GM12878 (cell line): ENCODE measurements around the gene SELENOS. TPM values are rescaled to one million over a fixed set of nuclear protein-coding genes. Genes with fewer than 3 reads are reported as not detected.

Experiments
- CHD2 ChIP-seq: IDR thresholded peaks from 2 replicates; pipeline ENCODE4 v1.6.1; 2011; ENCODE audit warnings: low read depth, low read length, improper control_type of control experiment, borderline replicate concordance
- CHD4 ChIP-seq: fragments of 200-600 bp; sonication (generic); IDR thresholded peaks from 2 replicates; pipeline ENCODE4 v1.6.1; 2016; ENCODE audit warnings: mild to moderate bottlenecking
- FOS ChIP-seq: IDR thresholded peaks from 3 replicates; pipeline ENCODE4 v1.6.1; 2011; ENCODE audit warnings: borderline replicate concordance; ENCODE audit not compliant: insufficient read length; ENCODE audit errors: extremely low read depth
- GATAD2B ChIP-seq: fragments of 450-650 bp; conservative IDR thresholded peaks from 2 replicates; pipeline ENCODE4 v1.6.1; 2017; ENCODE audit warnings: low read depth, mild to moderate bottlenecking, moderate library complexity
- JUNB ChIP-seq: IDR thresholded peaks from 2 replicates; pipeline ENCODE4 v1.6.1; 2016; ENCODE audit warnings: antibody characterized with exemption, mild to moderate bottlenecking
- JUND ChIP-seq: IDR thresholded peaks from 2 replicates; pipeline ENCODE4 v1.6.1; 2012; ENCODE audit warnings: low read depth, mild to moderate bottlenecking, low read length, improper control_type of control experiment, moderate library complexity
- LARP7 ChIP-seq: fragments of 450-650 bp; IDR thresholded peaks from 2 replicates; pipeline ENCODE4 v1.6.1; 2017; ENCODE audit warnings: mild to moderate bottlenecking
- MTA2 ChIP-seq: fragments of 450-650 bp; IDR thresholded peaks from 2 replicates; pipeline ENCODE4 v1.6.1; 2016; ENCODE audit warnings: low read depth, mild to moderate bottlenecking, moderate library complexity
- NFYA ChIP-seq: IDR thresholded peaks from 2 replicates; pipeline ENCODE4 v1.6.1; 2011; ENCODE audit warnings: low read depth, mild to moderate bottlenecking, low read length, improper control_type of control experiment, borderline replicate concordance
- PAX5 ChIP-seq: IDR thresholded peaks from 2 replicates; pipeline ENCODE4 v1.6.1; 2011; ENCODE audit warnings: low read depth, low read length, borderline replicate concordance
- RBBP5 ChIP-seq: fragments of 200-600 bp; sonication (generic); conservative IDR thresholded peaks from 2 replicates; pipeline ENCODE4 v1.6.1; 2016
- SP1 ChIP-seq: IDR thresholded peaks from one replicate; pipeline ENCODE4 v1.6.1; 2011; ENCODE audit warnings: low read depth, low read length
- polyA plus RNA-seq, 11 experiments: library from polyadenylated mRNA; depleted of rRNA in 4 of 11; unstranded in 6 of 11; stranded (reverse) in 5 of 11; fragments of >200 nt; fragmentation: Nextera tagmentation in 4 of 11; fragmentation: Illumina TruSeq in 1 of 11; extraction: Ambion mirVana in 4 of 11; extraction: Trizol in 1 of 11; gene quantifications; 1 replicate in 1 of 11; 2 replicates in 10 of 11; pipeline versions ENCODE4 v1.2.1 to v1.2.3, GENCODE V29; 2011 to 2016; ENCODE audit warnings: inconsistent platforms in 2 of 11, missing spikeins in 2 of 11, low read depth in 1 of 11
- total RNA-seq, 4 experiments: library from RNA; depleted of rRNA in 3 of 4; stranded (reverse); fragments of >200 nt in 3 of 4; fragmentation: Illumina TruSeq in 1 of 4; extraction: Trizol in 1 of 4; gene quantifications; 2 replicates each; pipeline versions ENCODE4 v1.2.1 to v1.2.3, GENCODE V29; 2013 to 2021
- TF ChIP-seq, protein P1 (sequence below): fragments of 450-650 bp; IDR thresholded peaks from 2 replicates; pipeline ENCODE4 v1.6.1; 2017; ENCODE audit warnings: mild to moderate bottlenecking, moderate library complexity
- TF ChIP-seq, protein P2 (sequence below): IDR thresholded peaks from 2 replicates; pipeline ENCODE4 v1.6.1; 2012; ENCODE audit warnings: low read depth, low read length, improper control_type of control experiment
- TF ChIP-seq, protein P3 (sequence below): fragments of 450-650 bp; IDR thresholded peaks from 2 replicates; pipeline ENCODE4 v1.6.1; 2017; ENCODE audit warnings: mild to moderate bottlenecking, moderate library complexity
- TF ChIP-seq, protein P4 (sequence below): IDR thresholded peaks from 2 replicates; pipeline ENCODE4 v1.6.1; 2012; ENCODE audit warnings: low read depth, low read length, improper control_type of control experiment
- TF ChIP-seq, protein P5 (sequence below): fragments of 450-650 bp; IDR thresholded peaks from 2 replicates; pipeline ENCODE4 v1.6.1; 2016; ENCODE audit warnings: mild to moderate bottlenecking, moderate library complexity, borderline replicate concordance

The SELENOS gene
- total and polyA plus RNA-seq, 10 of the 15 experiments (the other 5 are each of a cell fraction or from before 2014, with no cell fraction given), result 25.8 to 90.1 (median 37.3) TPM

DNA sequence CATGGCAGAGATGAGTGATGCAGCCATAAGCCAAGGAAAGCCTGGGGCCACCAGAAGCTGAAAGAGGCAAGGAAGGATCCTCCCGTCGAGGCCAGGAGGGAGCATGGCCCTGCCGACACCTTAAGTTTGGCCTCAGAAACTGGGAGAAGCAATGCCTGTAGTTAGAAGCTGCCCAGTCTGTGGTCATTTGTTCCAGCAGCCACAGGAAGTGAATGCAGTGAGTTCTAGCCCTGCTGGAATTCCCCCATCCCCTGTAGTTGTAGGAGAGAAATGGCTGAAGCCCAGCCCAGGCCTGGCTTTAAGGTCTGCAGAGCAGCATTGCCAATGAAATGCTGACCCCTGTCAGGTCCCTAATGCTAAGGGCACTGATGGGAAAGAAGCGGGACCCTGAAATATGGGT, 13.3 kb downstream of the SELENOS start (continued):
- TF ChIP-seq, protein P1, sequence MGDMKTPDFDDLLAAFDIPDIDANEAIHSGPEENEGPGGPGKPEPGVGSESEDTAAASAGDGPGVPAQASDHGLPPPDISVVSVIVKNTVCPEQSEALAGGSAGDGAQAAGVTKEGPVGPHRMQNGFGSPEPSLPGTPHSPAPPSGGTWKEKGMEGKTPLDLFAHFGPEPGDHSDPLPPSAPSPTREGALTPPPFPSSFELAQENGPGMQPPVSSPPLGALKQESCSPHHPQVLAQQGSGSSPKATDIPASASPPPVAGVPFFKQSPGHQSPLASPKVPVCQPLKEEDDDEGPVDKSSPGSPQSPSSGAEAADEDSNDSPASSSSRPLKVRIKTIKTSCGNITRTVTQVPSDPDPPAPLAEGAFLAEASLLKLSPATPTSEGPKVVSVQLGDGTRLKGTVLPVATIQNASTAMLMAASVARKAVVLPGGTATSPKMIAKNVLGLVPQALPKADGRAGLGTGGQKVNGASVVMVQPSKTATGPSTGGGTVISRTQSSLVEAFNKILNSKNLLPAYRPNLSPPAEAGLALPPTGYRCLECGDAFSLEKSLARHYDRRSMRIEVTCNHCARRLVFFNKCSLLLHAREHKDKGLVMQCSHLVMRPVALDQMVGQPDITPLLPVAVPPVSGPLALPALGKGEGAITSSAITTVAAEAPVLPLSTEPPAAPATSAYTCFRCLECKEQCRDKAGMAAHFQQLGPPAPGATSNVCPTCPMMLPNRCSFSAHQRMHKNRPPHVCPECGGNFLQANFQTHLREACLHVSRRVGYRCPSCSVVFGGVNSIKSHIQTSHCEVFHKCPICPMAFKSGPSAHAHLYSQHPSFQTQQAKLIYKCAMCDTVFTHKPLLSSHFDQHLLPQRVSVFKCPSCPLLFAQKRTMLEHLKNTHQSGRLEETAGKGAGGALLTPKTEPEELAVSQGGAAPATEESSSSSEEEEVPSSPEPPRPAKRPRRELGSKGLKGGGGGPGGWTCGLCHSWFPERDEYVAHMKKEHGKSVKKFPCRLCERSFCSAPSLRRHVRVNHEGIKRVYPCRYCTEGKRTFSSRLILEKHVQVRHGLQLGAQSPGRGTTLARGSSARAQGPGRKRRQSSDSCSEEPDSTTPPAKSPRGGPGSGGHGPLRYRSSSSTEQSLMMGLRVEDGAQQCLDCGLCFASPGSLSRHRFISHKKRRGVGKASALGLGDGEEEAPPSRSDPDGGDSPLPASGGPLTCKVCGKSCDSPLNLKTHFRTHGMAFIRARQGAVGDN, result peak; percentile 98
- 0 out of 2 replicates have a peak, but pooled peaks have one; percentile 13 for TF ChIP-seq GATAD2B
- TF ChIP-seq JUND, result no peak
- no peak for TF ChIP-seq FOS
- TF ChIP-seq LARP7, result no peak; the same call in 1 of the 2 replicates
- no peak for TF ChIP-seq JUNB
- TF ChIP-seq, protein P2, sequence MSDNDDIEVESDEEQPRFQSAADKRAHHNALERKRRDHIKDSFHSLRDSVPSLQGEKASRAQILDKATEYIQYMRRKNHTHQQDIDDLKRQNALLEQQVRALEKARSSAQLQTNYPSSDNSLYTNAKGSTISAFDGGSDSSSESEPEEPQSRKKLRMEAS, result 0 out of 2 replicates have a peak, but pooled peaks have one; percentile 43
- TF ChIP-seq, protein P3, sequence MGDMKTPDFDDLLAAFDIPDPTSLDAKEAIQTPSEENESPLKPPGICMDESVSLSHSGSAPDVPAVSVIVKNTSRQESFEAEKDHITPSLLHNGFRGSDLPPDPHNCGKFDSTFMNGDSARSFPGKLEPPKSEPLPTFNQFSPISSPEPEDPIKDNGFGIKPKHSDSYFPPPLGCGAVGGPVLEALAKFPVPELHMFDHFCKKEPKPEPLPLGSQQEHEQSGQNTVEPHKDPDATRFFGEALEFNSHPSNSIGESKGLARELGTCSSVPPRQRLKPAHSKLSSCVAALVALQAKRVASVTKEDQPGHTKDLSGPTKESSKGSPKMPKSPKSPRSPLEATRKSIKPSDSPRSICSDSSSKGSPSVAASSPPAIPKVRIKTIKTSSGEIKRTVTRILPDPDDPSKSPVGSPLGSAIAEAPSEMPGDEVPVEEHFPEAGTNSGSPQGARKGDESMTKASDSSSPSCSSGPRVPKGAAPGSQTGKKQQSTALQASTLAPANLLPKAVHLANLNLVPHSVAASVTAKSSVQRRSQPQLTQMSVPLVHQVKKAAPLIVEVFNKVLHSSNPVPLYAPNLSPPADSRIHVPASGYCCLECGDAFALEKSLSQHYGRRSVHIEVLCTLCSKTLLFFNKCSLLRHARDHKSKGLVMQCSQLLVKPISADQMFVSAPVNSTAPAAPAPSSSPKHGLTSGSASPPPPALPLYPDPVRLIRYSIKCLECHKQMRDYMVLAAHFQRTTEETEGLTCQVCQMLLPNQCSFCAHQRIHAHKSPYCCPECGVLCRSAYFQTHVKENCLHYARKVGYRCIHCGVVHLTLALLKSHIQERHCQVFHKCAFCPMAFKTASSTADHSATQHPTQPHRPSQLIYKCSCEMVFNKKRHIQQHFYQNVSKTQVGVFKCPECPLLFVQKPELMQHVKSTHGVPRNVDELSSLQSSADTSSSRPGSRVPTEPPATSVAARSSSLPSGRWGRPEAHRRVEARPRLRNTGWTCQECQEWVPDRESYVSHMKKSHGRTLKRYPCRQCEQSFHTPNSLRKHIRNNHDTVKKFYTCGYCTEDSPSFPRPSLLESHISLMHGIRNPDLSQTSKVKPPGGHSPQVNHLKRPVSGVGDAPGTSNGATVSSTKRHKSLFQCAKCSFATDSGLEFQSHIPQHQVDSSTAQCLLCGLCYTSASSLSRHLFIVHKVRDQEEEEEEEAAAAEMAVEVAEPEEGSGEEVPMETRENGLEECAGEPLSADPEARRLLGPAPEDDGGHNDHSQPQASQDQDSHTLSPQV, result peak; percentile 74
- no peak for TF ChIP-seq NFYA
- no peak for TF ChIP-seq MTA2
- TF ChIP-seq SP1, result peak; percentile 26
- TF ChIP-seq, protein P4, sequence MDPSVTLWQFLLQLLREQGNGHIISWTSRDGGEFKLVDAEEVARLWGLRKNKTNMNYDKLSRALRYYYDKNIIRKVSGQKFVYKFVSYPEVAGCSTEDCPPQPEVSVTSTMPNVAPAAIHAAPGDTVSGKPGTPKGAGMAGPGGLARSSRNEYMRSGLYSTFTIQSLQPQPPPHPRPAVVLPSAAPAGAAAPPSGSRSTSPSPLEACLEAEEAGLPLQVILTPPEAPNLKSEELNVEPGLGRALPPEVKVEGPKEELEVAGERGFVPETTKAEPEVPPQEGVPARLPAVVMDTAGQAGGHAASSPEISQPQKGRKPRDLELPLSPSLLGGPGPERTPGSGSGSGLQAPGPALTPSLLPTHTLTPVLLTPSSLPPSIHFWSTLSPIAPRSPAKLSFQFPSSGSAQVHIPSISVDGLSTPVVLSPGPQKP, result no peak
- TF ChIP-seq, protein P5, sequence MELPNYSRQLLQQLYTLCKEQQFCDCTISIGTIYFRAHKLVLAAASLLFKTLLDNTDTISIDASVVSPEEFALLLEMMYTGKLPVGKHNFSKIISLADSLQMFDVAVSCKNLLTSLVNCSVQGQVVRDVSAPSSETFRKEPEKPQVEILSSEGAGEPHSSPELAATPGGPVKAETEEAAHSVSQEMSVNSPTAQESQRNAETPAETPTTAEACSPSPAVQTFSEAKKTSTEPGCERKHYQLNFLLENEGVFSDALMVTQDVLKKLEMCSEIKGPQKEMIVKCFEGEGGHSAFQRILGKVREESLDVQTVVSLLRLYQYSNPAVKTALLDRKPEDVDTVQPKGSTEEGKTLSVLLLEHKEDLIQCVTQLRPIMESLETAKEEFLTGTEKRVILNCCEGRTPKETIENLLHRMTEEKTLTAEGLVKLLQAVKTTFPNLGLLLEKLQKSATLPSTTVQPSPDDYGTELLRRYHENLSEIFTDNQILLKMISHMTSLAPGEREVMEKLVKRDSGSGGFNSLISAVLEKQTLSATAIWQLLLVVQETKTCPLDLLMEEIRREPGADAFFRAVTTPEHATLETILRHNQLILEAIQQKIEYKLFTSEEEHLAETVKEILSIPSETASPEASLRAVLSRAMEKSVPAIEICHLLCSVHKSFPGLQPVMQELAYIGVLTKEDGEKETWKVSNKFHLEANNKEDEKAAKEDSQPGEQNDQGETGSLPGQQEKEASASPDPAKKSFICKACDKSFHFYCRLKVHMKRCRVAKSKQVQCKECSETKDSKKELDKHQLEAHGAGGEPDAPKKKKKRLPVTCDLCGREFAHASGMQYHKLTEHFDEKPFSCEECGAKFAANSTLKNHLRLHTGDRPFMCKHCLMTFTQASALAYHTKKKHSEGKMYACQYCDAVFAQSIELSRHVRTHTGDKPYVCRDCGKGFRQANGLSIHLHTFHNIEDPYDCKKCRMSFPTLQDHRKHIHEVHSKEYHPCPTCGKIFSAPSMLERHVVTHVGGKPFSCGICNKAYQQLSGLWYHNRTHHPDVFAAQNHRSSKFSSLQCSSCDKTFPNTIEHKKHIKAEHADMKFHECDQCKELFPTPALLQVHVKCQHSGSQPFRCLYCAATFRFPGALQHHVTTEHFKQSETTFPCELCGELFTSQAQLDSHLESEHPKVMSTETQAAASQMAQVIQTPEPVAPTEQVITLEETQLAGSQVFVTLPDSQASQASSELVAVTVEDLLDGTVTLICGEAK, result no peak
- TF ChIP-seq RBBP5, result no peak
- no peak for TF ChIP-seq CHD4
- 0 out of 2 replicates have a peak, but pooled peaks have one; percentile 45 for TF ChIP-seq PAX5
- peak; percentile 16; the same call in 1 of the 2 replicates for TF ChIP-seq CHD2
